ENCODE data around the gene TMEM52. TPM values are rescaled to one million over a fixed set of nuclear protein-coding genes. Genes with fewer than 3 reads are reported as not detected.

The TMEM52 gene
- total and polyA plus RNA-seq, 4 donors, result 1.7 to 9.0 (median 5.2) TPM

Other genes with a start within 250 kb of the TMEM52 start
- gene SLC35E2B, start 226.5 kb downstream of the TMEM52 start, total RNA-seq, result 10 to 100 TPM; 46.2 to 49.9 TPM
- gene SLC35E2B, start 226.5 kb downstream of the TMEM52 start, polyA plus RNA-seq (ENCODE audit: insufficient read length in 2 of 2), result 100 to 1,000 TPM in 1 of 2 donors, 10 to 100 TPM in 1; 91.9 to 123 TPM
- 10 to 100 TPM in 1 of 2 donors, 1 to 10 TPM in 1; 6.8 to 16.0 TPM for gene CDK11A, start 194.9 kb downstream of the TMEM52 start, total RNA-seq
- 10 to 100 TPM; 36.5 to 41.4 TPM for gene CDK11A, start 194.9 kb downstream of the TMEM52 start, polyA plus RNA-seq (ENCODE audit: insufficient read length in 2 of 2)
- 10 to 100 TPM; 29.9 to 40.4 TPM for gene NADK, start 140.8 kb downstream of the TMEM52 start, total RNA-seq
- 10 to 100 TPM; 56.2 to 65.1 TPM for gene NADK, start 140.8 kb downstream of the TMEM52 start, polyA plus RNA-seq (ENCODE audit: insufficient read length in 2 of 2)
- gene GNB1, start 28.2 kb downstream of the TMEM52 start, total RNA-seq, result 100 to 1,000 TPM; 129 to 238 TPM
- 100 to 1,000 TPM; 634 to 651 TPM for gene GNB1, start 28.2 kb downstream of the TMEM52 start, polyA plus RNA-seq (ENCODE audit: insufficient read length in 2 of 2)
- under 1 TPM; 0.30 to 0.83 TPM for gene CALML6, start 4.0 kb downstream of the TMEM52 start, total RNA-seq
- gene CALML6, start 4.0 kb downstream of the TMEM52 start, polyA plus RNA-seq (ENCODE audit: insufficient read length in 2 of 2), result 1 to 10 TPM in 1 of 2 donors, under 1 TPM in 1; 0.95 to 1.5 TPM
- gene CFAP74, start 84.5 kb upstream of the TMEM52 start, total RNA-seq, result 1 to 10 TPM in 1 of 2 donors, under 1 TPM in 1; 0.59 to 4.1 TPM
- 1 to 10 TPM; 5.0 to 5.6 TPM for gene CFAP74, start 84.5 kb upstream of the TMEM52 start, polyA plus RNA-seq (ENCODE audit: insufficient read length in 2 of 2)
- 1 to 10 TPM in 1 of 2 donors, under 1 TPM in 1; 0.88 to 1.6 TPM for gene GABRD, start 100.1 kb upstream of the TMEM52 start, total RNA-seq
- gene GABRD, start 100.1 kb upstream of the TMEM52 start, polyA plus RNA-seq (ENCODE audit: insufficient read length in 2 of 2), result 1 to 10 TPM; 3.9 to 5.2 TPM
- gene PRKCZ, start 131.1 kb upstream of the TMEM52 start, total RNA-seq, result 10 to 100 TPM; 33.2 to 63.6 TPM
- gene PRKCZ, start 131.1 kb upstream of the TMEM52 start, polyA plus RNA-seq (ENCODE audit: insufficient read length in 2 of 2), result 100 to 1,000 TPM; 123 to 131 TPM